NCI-H524 (cell line): ENCODE results near the gene CGB8.
"Not testable (repeated sequence)": the region's sequence is repeated elsewhere in the genome, so short reads cannot be mapped to it uniquely, and the experiment has no call there.

Experiments
- DNase-seq, 2 experiments: peaks; one replicate each; lab custom pipeline; 2025; lab: John Stamatoyannopoulos, UW

Gene CGB8

DNA sequence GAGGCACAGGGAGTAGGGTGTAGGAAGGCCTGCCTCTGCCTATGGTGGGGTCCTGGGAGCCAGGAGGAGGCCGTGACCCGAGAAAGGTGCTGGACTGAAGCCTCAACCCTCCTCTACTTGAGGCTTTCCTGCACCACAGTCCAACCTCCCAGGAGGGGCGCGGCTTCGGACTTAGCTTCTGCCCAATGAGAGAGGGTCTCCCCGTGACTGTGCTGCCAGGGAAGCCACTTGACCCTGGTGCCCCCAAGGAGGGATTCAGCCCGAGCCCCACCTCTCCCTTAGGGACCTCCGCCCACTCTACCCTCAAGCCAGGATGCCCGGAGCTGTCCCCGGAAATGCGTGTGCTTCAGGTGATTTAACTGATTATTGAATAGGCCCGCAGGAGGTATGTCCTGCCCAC is at the start of gene CGB8:
CGB8 (minus strand) TSS at position 101 of the 400 bp plus-strand sequence. CDS start 372 bp downstream, outside the sequence.
- DNase-seq: not testable (repeated sequence)

DNA sequence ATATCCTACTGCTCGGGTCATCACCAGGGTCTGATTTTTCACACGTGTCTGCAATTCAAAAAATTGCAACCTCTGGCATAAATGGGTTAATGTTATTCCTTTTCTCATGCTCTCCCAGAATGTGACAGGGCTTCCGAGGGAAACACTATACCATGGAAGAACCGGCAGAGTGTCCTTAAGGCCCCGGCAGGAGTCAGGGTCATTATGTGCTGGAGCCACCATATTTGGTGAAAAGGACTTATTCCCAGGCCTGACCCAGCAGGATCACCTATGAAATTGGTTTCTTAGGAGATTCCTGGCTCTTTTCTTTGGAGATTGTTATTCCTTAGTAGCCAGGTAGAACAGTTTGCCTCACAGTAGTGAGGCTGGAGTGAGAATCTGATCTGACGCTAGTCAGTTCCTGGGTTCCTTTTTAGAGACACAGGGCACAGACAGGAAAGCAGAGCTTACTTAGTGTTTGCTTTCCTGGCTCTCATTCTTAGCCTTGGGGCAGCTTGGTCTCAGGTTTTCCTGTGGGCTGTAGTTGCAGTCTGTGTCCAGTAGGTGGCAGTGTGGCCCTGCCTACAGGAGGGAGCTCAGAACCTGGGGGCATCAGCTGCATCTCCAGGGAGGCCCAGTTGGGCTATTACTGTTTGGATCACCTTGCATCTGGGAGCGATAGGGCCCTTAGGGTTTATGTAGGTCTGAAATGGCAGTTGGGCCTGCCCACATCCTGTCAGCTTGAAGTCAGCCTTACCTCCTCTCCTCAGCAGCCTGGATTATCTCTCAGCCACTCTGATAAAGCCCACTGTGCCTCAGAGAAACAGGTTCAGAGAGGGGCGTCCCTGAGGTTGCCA is 48.8 kb upstream of the CGB8 start:
- peak; percentile 46 to 83 for DNase-seq

GRCh38 chr19:49094505-49095482 is 45.9 kb upstream of the CGB8 start:
- no peak for DNase-seq

GRCh38 chr19:49092686-49093085 is 43.8 kb upstream of the CGB8 start:
- DNase-seq: no peak

GRCh38 chr19:49091391-49092038 is 42.6 kb upstream of the CGB8 start:
- no peak for DNase-seq

DNA sequence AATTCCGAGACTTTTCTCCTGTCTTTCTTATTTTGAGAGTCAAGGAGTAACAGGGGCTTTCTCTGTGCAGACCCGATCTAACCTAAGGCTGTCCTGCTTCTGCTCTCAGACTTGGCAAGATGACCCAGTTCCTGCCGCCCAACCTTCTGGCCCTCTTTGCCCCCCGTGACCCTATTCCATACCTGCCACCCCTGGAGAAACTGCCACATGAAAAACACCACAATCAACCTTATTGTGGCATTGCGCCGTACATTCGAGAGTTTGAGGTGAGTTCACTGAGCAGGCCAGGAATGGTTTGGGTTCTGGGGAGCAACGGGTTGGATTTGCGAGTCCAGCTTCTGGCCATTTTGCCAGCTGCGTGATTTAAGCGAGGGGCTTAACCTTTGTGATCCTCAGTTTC is 37.4 kb upstream of the CGB8 start:
- DNase-seq: no peak

DNA sequence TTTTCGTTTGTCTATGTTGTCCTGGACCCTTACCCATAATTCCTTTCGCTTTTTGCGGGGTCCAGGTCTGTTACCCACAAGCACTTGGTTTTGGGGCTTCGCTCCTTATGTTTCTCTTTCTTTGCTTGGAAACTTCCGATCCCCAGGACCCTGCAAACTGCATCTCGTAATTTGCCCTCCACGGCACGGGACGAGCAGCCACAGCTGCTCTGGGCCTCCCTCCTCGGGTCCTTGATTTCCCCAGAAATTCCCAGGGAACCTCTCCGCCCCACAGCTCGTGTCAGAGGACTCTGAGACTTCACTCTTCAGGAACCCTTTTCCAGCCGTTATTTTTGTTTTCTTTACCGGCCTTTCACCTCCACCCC is 36.9 kb upstream of the CGB8 start:
- no peak for DNase-seq

GRCh38 chr19:49085020-49085867 is 36.3 kb upstream of the CGB8 start, which contains the start of gene SNRNP70:
Gene SNRNP70, plus strand, starts transcription at chr19:49085451. Its CDS starts 964 bp downstream, at chr19:49086415.
- DNase-seq: peak; percentile 100

GRCh38 chr19:49084206-49085019 is 35.5 kb upstream of the CGB8 start:
- DNase-seq: peak in 1 of 2 experiments; percentile 26

DNA sequence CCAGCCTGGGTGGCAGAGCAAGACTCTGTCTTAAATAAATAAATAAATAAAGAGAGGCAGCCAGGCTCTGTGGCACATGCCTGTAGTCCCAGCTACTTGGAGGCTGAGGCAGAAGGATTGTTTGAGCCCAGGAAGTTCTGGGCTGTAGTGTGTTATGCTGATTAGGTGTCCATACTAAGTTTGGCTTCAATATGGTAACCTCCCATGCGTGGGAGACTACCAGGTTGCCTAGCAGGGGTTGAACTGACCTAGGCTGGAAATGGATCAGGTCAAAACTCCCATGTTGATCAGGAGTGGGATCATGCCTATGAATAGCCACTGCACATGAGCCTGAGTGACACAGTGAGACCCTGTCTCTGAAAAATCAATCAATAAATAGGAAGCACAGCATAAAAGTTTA is 32.4 kb upstream of the CGB8 start:
- DNase-seq: no peak

DNA sequence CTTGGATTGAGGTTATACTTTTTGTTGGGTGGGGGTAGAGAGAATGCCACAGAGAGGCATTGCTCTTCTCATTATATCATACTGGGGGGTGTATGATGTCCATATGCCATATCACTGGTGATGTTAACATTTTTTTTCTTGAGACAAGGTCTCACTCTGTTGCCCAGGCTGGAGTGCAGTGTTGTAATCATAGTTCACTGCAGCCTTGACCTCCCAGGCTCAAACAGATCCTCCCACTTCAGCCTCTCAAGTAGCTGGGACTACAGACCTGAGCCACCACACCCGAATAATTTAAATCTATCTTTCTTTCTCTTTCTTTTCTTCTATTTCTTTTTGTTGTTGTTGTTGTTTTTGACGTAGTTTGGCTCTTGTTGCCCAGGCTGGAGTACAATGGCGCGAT is 31.5 kb upstream of the CGB8 start:
- DNase-seq: no peak

- DNase-seq: peak; percentile 30 to 67
Observed at GRCh38 chr19:49074869-49075268, 26.0 kb upstream of the CGB8 start.

DNA sequence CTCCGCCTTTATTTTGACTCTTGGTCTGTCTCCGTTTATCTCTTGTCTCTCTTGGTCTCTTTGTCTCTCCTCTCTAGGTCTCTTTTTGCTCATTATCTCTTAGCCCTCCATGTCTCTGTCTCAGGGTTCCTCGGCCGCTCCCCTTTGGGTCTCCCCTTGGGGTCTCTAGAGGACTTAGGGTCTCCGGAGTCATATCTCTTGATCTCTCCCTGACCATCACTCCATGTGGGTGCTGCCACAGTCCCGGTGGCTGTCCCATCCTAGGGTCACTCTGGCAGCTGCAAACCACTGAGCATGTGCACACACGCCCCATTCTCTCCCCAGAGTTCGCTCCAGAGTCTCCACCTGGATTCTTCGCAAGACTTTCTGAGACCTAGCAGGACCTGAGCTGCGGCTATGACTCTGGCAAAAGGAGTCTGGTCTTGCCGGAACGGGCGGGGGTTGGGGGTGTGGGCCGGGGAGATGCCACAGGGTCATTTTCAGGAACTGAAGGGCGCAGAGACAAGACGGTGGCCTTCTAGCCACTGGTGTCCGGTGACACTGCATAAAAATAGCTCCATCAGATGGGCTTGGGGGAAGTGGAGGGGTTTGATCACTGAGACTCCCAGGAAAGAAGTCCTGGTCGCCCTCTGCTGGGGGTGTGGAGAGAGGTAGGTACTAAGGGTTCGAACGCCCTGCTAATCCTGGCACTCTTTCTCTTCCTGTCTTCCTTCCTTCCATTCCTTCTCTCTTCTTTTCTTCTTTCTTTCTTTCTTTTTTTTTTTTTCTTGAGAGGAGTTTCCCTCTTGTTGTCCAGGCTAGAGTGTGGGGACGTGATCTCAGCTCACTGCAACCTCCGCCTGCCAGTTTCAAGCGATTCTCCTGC is 24.8 kb upstream of the CGB8 start:
- DNase-seq: peak; percentile 61 to 74

- peak in 1 of 2 experiments; percentile 40 for DNase-seq
Observed at GRCh38 chr19:49071860-49072547, 23.1 kb upstream of the CGB8 start.

- DNase-seq: no peak
Observed at GRCh38 chr19:49070416-49070815, 21.5 kb upstream of the CGB8 start.

- no peak for DNase-seq
Observed at GRCh38 chr19:49069026-49069425, 20.1 kb upstream of the CGB8 start.

GRCh38 chr19:49067554-49067953 is 18.6 kb upstream of the CGB8 start:
- peak in 1 of 2 experiments; percentile 40 for DNase-seq

DNA sequence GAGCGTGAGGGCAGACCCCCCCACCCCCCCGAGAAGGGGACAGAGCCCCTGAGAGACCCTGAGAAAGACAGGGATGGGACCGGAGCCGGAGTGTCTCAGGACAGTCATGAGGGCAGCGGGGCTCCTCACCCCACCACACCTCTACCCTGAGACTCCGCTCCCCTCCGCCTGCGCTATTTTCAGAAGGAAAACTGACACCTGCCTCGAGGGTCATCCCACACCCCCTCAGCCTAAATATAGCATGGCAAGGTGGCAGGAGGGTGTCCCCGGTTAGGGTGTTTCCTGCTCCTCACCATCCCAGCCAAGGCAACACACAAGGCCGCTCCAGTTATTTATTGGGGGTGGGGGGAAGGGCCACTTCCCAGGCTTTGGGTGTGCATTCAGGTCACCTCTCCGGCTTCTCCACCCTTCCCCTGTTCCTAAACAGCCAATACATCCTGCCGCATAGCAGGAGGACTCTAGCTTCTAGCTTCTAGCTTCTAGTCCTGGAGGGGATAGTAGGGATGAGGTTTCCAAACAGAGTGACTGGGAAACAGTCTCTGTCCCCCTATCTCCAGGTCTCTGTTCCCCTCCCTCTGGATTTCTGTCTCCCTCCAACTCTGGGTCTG is 17.1 kb upstream of the CGB8 start:
- DNase-seq: no peak
